Measurements from ENCODE around the gene JAZF1. TPM values are rescaled to one million over a fixed set of nuclear protein-coding genes. Genes with fewer than 3 reads are reported as not detected.

JAZF1 gene
- total RNA-seq, 1 experiment from 2014 or later = 0.90 TPM

- CTCF ChIA-PET = no interaction called here
- no peak overlapping the region for H3K27ac ChIP-seq
These were observed 35.4 kb downstream of the JAZF1 start for GRCh38 chr7:28145090-28145626.

GRCh38 chr7:28144266-28144665 lies 36.3 kb downstream of the JAZF1 start:
- Histone ChIP-seq H3K27ac (no peak overlapping the region), H2AFZ (no peak overlapping the region), H3K36me3 (ENCODE audit: low read depth) (no peaks in the 10 kb centered on the region), H3F3A (ENCODE audit: insufficient read depth, low read depth) (no peaks in the 10 kb centered on the region), H3K4me3 (no peak overlapping the region), H3K9me2 (ENCODE audit: insufficient read depth) (no peaks in the 10 kb centered on the region), H3K9me3 (ENCODE audit: insufficient read depth, low read depth) (no peaks in the 10 kb centered on the region), H4K20me1 (ENCODE audit: insufficient read depth) (no peaks in the 10 kb centered on the region), H3K79me2 (ENCODE audit: low read depth) (no peaks in the 10 kb centered on the region), H3K27me3 (ENCODE audit: insufficient read depth, low read depth) (no peaks in the 10 kb centered on the region), H3K4me1 (replicated peaks; ENCODE audit: insufficient read depth) (no peaks in the 10 kb centered on the region), H3K4me2 (no peak overlapping the region)
- intact Hi-C loops (cut with micrococcal nuclease; ENCODE audit: unreplicated experiment) = no loop called here
- no TSS peak for BruUV-seq (replicated peaks)
- no peak for DNase-seq
- ChIA-PET POLR2A (ENCODE audit: unreplicated experiment) (no interaction called here), CTCF (no interaction called here)
- TF ChIP-seq EZH2 (IDR thresholded peaks at IDR 0.05; ENCODE audit: low read depth) (no peak), CTCF (conservative IDR thresholded peaks at IDR 0.05) (no peak)

More at GRCh38 chr7:28145090-28145626, 35.4 kb downstream of the JAZF1 start:
- Histone ChIP-seq H2AFZ (no peak overlapping the region), H3K36me3 (ENCODE audit: low read depth) (no peaks in the 10 kb centered on the region), H3K4me1 (replicated peaks; ENCODE audit: insufficient read depth) (no peaks in the 10 kb centered on the region), H3K27me3 (ENCODE audit: insufficient read depth, low read depth) (no peaks in the 10 kb centered on the region), H3K4me3 (no peak overlapping the region), H3F3A (ENCODE audit: insufficient read depth, low read depth) (no peaks in the 10 kb centered on the region), H3K9me2 (ENCODE audit: insufficient read depth) (no peaks in the 10 kb centered on the region), H4K20me1 (ENCODE audit: insufficient read depth) (no peaks in the 10 kb centered on the region), H3K79me2 (ENCODE audit: low read depth) (no peaks in the 10 kb centered on the region), H3K9me3 (ENCODE audit: insufficient read depth, low read depth) (no peaks in the 10 kb centered on the region), H3K4me2 (no peak overlapping the region)
- intact Hi-C loops (cut with micrococcal nuclease; ENCODE audit: unreplicated experiment) = no loop called here
- no TSS peak for BruUV-seq (replicated peaks)
- TF ChIP-seq CTCF (conservative IDR thresholded peaks at IDR 0.05) = no peak
- TF ChIP-seq EZH2 (IDR thresholded peaks at IDR 0.05; ENCODE audit: low read depth) = no peak
- DNase-seq = no peak
- POLR2A ChIA-PET (ENCODE audit: unreplicated experiment) = no interaction called here

- no peaks in the 10 kb centered on the region for H3K9me3 ChIP-seq (ENCODE audit: insufficient read depth, low read depth)
- DNase-seq = no peak
- TF ChIP-seq CTCF (conservative IDR thresholded peaks at IDR 0.05) (no peak), EZH2 (IDR thresholded peaks at IDR 0.05; ENCODE audit: low read depth) (no peak)
- H3K79me2 ChIP-seq (ENCODE audit: low read depth) = no peaks in the 10 kb centered on the region
- intact Hi-C loops (cut with micrococcal nuclease; ENCODE audit: unreplicated experiment) = no loop called here
- no peak overlapping the region for H3K27ac ChIP-seq
- CTCF ChIA-PET = no interaction called here
- BruUV-seq (replicated peaks) = no TSS peak
- no peaks in the 10 kb centered on the region for H3K4me1 ChIP-seq (replicated peaks; ENCODE audit: insufficient read depth)
- H3K4me3 ChIP-seq = no peak overlapping the region
- no peaks in the 10 kb centered on the region for H3K27me3 ChIP-seq (ENCODE audit: insufficient read depth, low read depth)
- POLR2A ChIA-PET (ENCODE audit: unreplicated experiment) = no interaction called here
- no peak overlapping the region for H2AFZ ChIP-seq
- no peaks in the 10 kb centered on the region for H3F3A ChIP-seq (ENCODE audit: insufficient read depth, low read depth)
- H3K36me3 ChIP-seq (ENCODE audit: low read depth) = no peaks in the 10 kb centered on the region
- H3K9me2 ChIP-seq (ENCODE audit: insufficient read depth) = no peaks in the 10 kb centered on the region
- H3K4me2 ChIP-seq = no peak overlapping the region
- H4K20me1 ChIP-seq (ENCODE audit: insufficient read depth) = no peaks in the 10 kb centered on the region
These were observed 37.9 kb downstream of the JAZF1 start for GRCh38 chr7:28142650-28143049.

Measured in PC-9 (cell line).